Hepatocyte (in vitro differentiated cells): ENCODE measurements around the gene RNF169.

Experiments used
- EZH2 ChIP-seq: fragments of 200-600 bp; sonication (generic); IDR thresholded peaks from 2 replicates; pipeline ENCODE4 v1.6.1; 2016; ENCODE audit warnings: antibody characterized with exemption, mild to moderate bottlenecking, borderline replicate concordance
- EZH2phosphoT487 ChIP-seq: fragments of 200-600 bp; sonication (generic); IDR thresholded peaks from one replicate; pipeline ENCODE4 v1.6.1; 2018; ENCODE audit warnings: antibody characterized with exemption, mild to moderate bottlenecking, low read depth, moderate library complexity; ENCODE audit not compliant: unreplicated experiment, severe bottlenecking
- TF ChIP-seq, protein P1 (sequence below): fragments of 200-600 bp; sonication (generic); IDR thresholded peaks from 2 replicates; pipeline ENCODE4 v1.5.1; 2016; ENCODE audit warnings: antibody characterized with exemption, mild to moderate bottlenecking; ENCODE audit not compliant: poor library complexity

DNA sequence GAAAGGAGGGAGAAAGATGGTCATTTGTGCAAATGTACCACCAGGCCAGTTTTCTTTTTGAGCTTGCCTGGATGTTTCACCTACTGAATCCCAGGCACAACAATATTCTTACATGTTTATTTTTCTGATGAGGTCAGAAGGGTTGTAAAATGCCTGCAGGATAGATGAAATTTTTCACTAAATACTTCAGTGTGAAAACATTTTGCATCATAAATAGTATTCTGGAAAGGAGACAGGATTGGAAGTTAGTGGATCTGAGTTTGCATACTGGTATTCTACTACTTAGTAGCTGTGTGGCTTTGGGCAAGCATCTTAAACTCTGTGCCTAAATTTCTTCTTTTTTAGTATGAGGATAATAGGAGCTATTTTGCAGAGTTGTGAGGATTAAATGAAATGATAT, 24.8 kb downstream of the RNF169 start:
- TF ChIP-seq, protein P1, sequence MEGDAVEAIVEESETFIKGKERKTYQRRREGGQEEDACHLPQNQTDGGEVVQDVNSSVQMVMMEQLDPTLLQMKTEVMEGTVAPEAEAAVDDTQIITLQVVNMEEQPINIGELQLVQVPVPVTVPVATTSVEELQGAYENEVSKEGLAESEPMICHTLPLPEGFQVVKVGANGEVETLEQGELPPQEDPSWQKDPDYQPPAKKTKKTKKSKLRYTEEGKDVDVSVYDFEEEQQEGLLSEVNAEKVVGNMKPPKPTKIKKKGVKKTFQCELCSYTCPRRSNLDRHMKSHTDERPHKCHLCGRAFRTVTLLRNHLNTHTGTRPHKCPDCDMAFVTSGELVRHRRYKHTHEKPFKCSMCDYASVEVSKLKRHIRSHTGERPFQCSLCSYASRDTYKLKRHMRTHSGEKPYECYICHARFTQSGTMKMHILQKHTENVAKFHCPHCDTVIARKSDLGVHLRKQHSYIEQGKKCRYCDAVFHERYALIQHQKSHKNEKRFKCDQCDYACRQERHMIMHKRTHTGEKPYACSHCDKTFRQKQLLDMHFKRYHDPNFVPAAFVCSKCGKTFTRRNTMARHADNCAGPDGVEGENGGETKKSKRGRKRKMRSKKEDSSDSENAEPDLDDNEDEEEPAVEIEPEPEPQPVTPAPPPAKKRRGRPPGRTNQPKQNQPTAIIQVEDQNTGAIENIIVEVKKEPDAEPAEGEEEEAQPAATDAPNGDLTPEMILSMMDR = no peak
- TF ChIP-seq EZH2phosphoT487 = no peak
- TF ChIP-seq EZH2 = no peak
